ENCODE measurements around the gene OR14C36. TPM values are rescaled to one million over a fixed set of nuclear protein-coding genes. Genes with fewer than 3 reads are reported as not detected.

The OR14C36 gene
- total RNA-seq, 2 donors from 2014 or later: not detected

GRCh38 chr1:248372394-248372793, 23.8 kb downstream of the OR14C36 start:
- no peaks in the 10 kb centered on the region for H3K4me1 Mint-ChIP-seq
- H3K36me3 ChIP-seq (ENCODE audit: control insufficient read depth, insufficient read depth, low read length): no peaks in the 10 kb centered on the region
- TF ChIP-seq CTCF (conservative IDR thresholded peaks at IDR 0.05): no peak
- no peak overlapping the region for H3K4me3 ChIP-seq (ENCODE audit: low read length)
- no peak overlapping the region for H3K27ac Mint-ChIP-seq
- peaks cover 90% of the 10 kb centered on the region for H3K9me3 ChIP-seq (ENCODE audit: control insufficient read depth, low read length)
- H3K27me3 Mint-ChIP-seq (ENCODE audit: insufficient read depth): no peaks in the 10 kb centered on the region
- no peak overlapping the region for H3K9ac ChIP-seq (ENCODE audit: extremely low read depth, low read length, poor library complexity, severe bottlenecking)
- peaks cover 96% of the 10 kb centered on the region for H3K9me3 Mint-ChIP-seq
- H3K27me3 ChIP-seq (ENCODE audit: control insufficient read depth, insufficient read depth, low read length, poor library complexity, severe bottlenecking): no peaks in the 10 kb centered on the region
- no peaks in the 10 kb centered on the region for H3K36me3 Mint-ChIP-seq (ENCODE audit: low read depth)
- H3K27ac ChIP-seq (ENCODE audit: low read depth, low read length): no peak overlapping the region
- no peak for DNase-seq
- 65 to 73% methylated on average over 4 to 5 of the region's 5 CpGs for WGBS, 2 experiments (ENCODE audit: insufficient coverage in 1 of 2, insufficient read length in 1 of 2)
- H3K4me1 ChIP-seq (ENCODE audit: control insufficient read depth, insufficient read depth, low read length): no peaks in the 10 kb centered on the region
- no peak overlapping the region for H3K4me3 Mint-ChIP-seq

- Histone ChIP-seq H3K27me3 (ENCODE audit: control insufficient read depth, insufficient read depth, low read length, poor library complexity, severe bottlenecking) (no peaks in the 10 kb centered on the region), H3K9ac (ENCODE audit: extremely low read depth, low read length, poor library complexity, severe bottlenecking) (no peak overlapping the region), H3K27ac (ENCODE audit: low read depth, low read length) (no peak overlapping the region), H3K4me3 (ENCODE audit: low read length) (no peak overlapping the region), H3K4me1 (ENCODE audit: control insufficient read depth, insufficient read depth, low read length) (no peaks in the 10 kb centered on the region), H3K36me3 (ENCODE audit: control insufficient read depth, insufficient read depth, low read length) (no peaks in the 10 kb centered on the region), H3K9me3 (ENCODE audit: control insufficient read depth, low read length) (peaks cover 88% of the 10 kb centered on the region)
- Mint-ChIP-seq H3K27me3 (ENCODE audit: insufficient read depth) (no peaks in the 10 kb centered on the region), H3K9me3 (peaks cover 95% of the 10 kb centered on the region), H3K36me3 (ENCODE audit: low read depth) (no peaks in the 10 kb centered on the region), H3K4me1 (no peaks in the 10 kb centered on the region), H3K27ac (no peak overlapping the region), H3K4me3 (no peak overlapping the region)
- TF ChIP-seq CTCF (conservative IDR thresholded peaks at IDR 0.05): no peak
- no peak for DNase-seq
- WGBS, 2 experiments (ENCODE audit: insufficient coverage in 1 of 2, insufficient read length in 1 of 2): 56 to 66% methylated on average over 4 of the region's 4 CpGs
These were observed 25.2 kb downstream of the OR14C36 start for GRCh38 chr1:248373761-248374160.

GRCh38 chr1:248375446-248375845, 26.9 kb downstream of the OR14C36 start, which contains the start of gene OR2T6:
Gene OR2T6, plus strand, starts transcription at chr1:248375746. Its CDS starts 11,863 bp downstream, at chr1:248387609.
- no peaks in the 10 kb centered on the region for H3K4me1 ChIP-seq (ENCODE audit: control insufficient read depth, insufficient read depth, low read length)
- no peaks in the 10 kb centered on the region for H3K36me3 Mint-ChIP-seq (ENCODE audit: low read depth)
- no peaks in the 10 kb centered on the region for H3K36me3 ChIP-seq (ENCODE audit: control insufficient read depth, insufficient read depth, low read length)
- peak within 1 kb of the TSS; percentile 53 for H3K4me3 ChIP-seq (ENCODE audit: low read length)
- no peaks in the 10 kb centered on the region for H3K27me3 ChIP-seq (ENCODE audit: control insufficient read depth, insufficient read depth, low read length, poor library complexity, severe bottlenecking)
- H3K9ac ChIP-seq (ENCODE audit: extremely low read depth, low read length, poor library complexity, severe bottlenecking): no peak within 1 kb of the TSS
- no peaks in the 10 kb centered on the region for H3K27me3 Mint-ChIP-seq (ENCODE audit: insufficient read depth)
- H3K9me3 Mint-ChIP-seq: peaks cover 84% of the 10 kb centered on the region
- peaks cover 79% of the 10 kb centered on the region for H3K9me3 ChIP-seq (ENCODE audit: control insufficient read depth, low read length)
- no peak for TF ChIP-seq CTCF (conservative IDR thresholded peaks at IDR 0.05)
- no peaks in the 10 kb centered on the region for H3K4me1 Mint-ChIP-seq
- no peak for DNase-seq
- no peak within 1 kb of the TSS for H3K4me3 Mint-ChIP-seq
- H3K27ac ChIP-seq (ENCODE audit: low read depth, low read length): no peak within 1 kb of the TSS
- H3K27ac Mint-ChIP-seq: no peak within 1 kb of the TSS

Data from endodermal cell (in vitro differentiated cells).